Neural cell (in vitro differentiated cells): ENCODE data around the gene BNIP5. TPM values are rescaled to one million over a fixed set of nuclear protein-coding genes. Genes with fewer than 3 reads are reported as not detected.

Experiments
- H2AFZ ChIP-seq: fragments of 200-600, 300-800 bp; sonication (generic), shearing (Covaris generic); 2 replicates; pipeline ENCODE4 v1.6.0; 2014; ENCODE audit warnings: low read depth, mild to moderate bottlenecking, antibody characterized with exemption, low read length, moderate library complexity
- H3F3A ChIP-seq: fragments of 200-600 bp; shearing (Covaris generic); 2 replicates; pipeline ENCODE4 v1.6.1; 2016; ENCODE audit warnings: mild to moderate bottlenecking, moderate library complexity, mixed read lengths, antibody characterized with exemption, low read length; ENCODE audit not compliant: insufficient read depth, poor library complexity, severe bottlenecking
- H3K27ac ChIP-seq: fragments of 200-600, 300-800 bp; sonication (generic), shearing (Covaris generic); 2 replicates; pipeline ENCODE4 v1.5.1; 2014; ENCODE audit warnings: mild to moderate bottlenecking, low read length, moderate library complexity
- H3K27me3 ChIP-seq: fragments of 300-800, 200-600 bp; sonication (generic), shearing (Covaris generic); 2 replicates; pipeline ENCODE4 v1.6.0; 2014; ENCODE audit warnings: mild to moderate bottlenecking, low read depth, low read length, moderate library complexity; ENCODE audit not compliant: insufficient read depth
- H3K36me3 ChIP-seq: fragments of 300-800, 200-600 bp; sonication (generic), shearing (Covaris generic); 2 replicates; pipeline ENCODE4 v1.5.1; 2014; ENCODE audit warnings: mild to moderate bottlenecking, antibody characterized with exemption, low read length, moderate library complexity; ENCODE audit not compliant: insufficient read depth
- H3K4me2 ChIP-seq: fragments of 300-800, 200-600 bp; sonication (generic), shearing (Covaris generic); 2 replicates; pipeline ENCODE4 v1.6.0; 2014; ENCODE audit warnings: mild to moderate bottlenecking, low read length
- H3K4me3 ChIP-seq: fragments of 300-800, 200-600 bp; sonication (generic), shearing (Covaris generic); 2 replicates; pipeline ENCODE4 v1.5.1; 2014; ENCODE audit warnings: mild to moderate bottlenecking, low read length, moderate library complexity
- H3K79me2 ChIP-seq: fragments of 200-600 bp; shearing (Covaris generic); replicated peaks from 2 replicates; pipeline ENCODE4 v1.6.0; 2014; ENCODE audit warnings: mild to moderate bottlenecking, low read length, moderate library complexity; ENCODE audit not compliant: insufficient read depth
- H3K9ac ChIP-seq: fragments of 300-800, 200-600 bp; sonication (generic), shearing (Covaris generic); 2 replicates; pipeline ENCODE4 v1.6.1; 2016; ENCODE audit warnings: mild to moderate bottlenecking, low read length, mixed read lengths
- H3K9me2 ChIP-seq: fragments of 200-600 bp; shearing (Covaris generic); 2 replicates; pipeline ENCODE4 v1.6.1; 2016; ENCODE audit warnings: mild to moderate bottlenecking, low read length, mixed read lengths; ENCODE audit not compliant: insufficient read depth
- H3K9me3 ChIP-seq: fragments of 200-600, 300-800 bp; sonication (generic), shearing (Covaris generic); 2 replicates; pipeline ENCODE4 v1.6.1; 2016; ENCODE audit warnings: mild to moderate bottlenecking, mixed run types, low read length, moderate library complexity, mixed read lengths
- H4K20me1 ChIP-seq: fragments of 200-600 bp; shearing (Covaris generic); 2 replicates; pipeline ENCODE4 v1.6.1; 2016; ENCODE audit warnings: mild to moderate bottlenecking, mixed run types; ENCODE audit not compliant: insufficient read depth
- CTCF ChIP-seq: fragments of 450-650 bp; IDR thresholded peaks from 2 replicates; pipeline ENCODE4 v1.5.1; 2014; ENCODE audit warnings: antibody characterized with exemption, mild to moderate bottlenecking, moderate library complexity; ENCODE audit not compliant: poor library complexity, severe bottlenecking
- EZH2 ChIP-seq: fragments of 200-600, 300-800 bp; shearing (Covaris generic), sonication (generic); IDR thresholded peaks from 2 replicates; pipeline ENCODE4 v1.6.1; 2014; ENCODE audit warnings: antibody characterized with exemption, low read length, borderline replicate concordance, mild to moderate bottlenecking; ENCODE audit not compliant: insufficient read depth, poor library complexity, severe bottlenecking
- MXI1 ChIP-seq: fragments of 450-650 bp; conservative IDR thresholded peaks from 2 replicates; pipeline ENCODE4 v1.6.1; 2014; ENCODE audit warnings: antibody characterized with exemption, mild to moderate bottlenecking; ENCODE audit not compliant: poor library complexity, severe bottlenecking
- POLR2AphosphoS5 ChIP-seq: IDR thresholded peaks from 2 replicates; pipeline ENCODE4 v1.6.1; 2012
- RAD21 ChIP-seq: fragments of 450-650 bp; conservative IDR thresholded peaks from 2 replicates; pipeline ENCODE4 v1.6.1; 2014; ENCODE audit warnings: antibody characterized with exemption, mild to moderate bottlenecking, moderate library complexity
- TAF1 ChIP-seq: IDR thresholded peaks from 2 replicates; pipeline ENCODE4 v1.6.1; 2012; ENCODE audit warnings: low read depth
- polyA plus RNA-seq: library from polyadenylated mRNA; depleted of rRNA; stranded (reverse); fragments of >200 nt; gene quantifications from 2 replicates; pipeline ENCODE4 v1.2.3, GENCODE V29; 2014
- TF ChIP-seq, protein P1 (sequence below): IDR thresholded peaks from 2 replicates; pipeline ENCODE4 v1.6.1; 2012; ENCODE audit warnings: borderline replicate concordance

BNIP5 gene
- polyA plus RNA-seq, 1 donor from 2014 or later = not detected

GRCh38 chr6:36371211-36371610 is 34.5 kb upstream of the BNIP5 start:
- H3K9me3 ChIP-seq = no peaks in the 10 kb centered on the region
- no peaks in the 10 kb centered on the region for H3F3A ChIP-seq
- no peak overlapping the region for H3K9ac ChIP-seq
- no peak overlapping the region for H3K4me2 ChIP-seq
- no peak overlapping the region for H2AFZ ChIP-seq
- H3K4me3 ChIP-seq = no peak overlapping the region
- H3K27me3 ChIP-seq = no peaks in the 10 kb centered on the region
- H3K9me2 ChIP-seq = no peaks in the 10 kb centered on the region
- H3K27ac ChIP-seq = no peak overlapping the region
- no peaks in the 10 kb centered on the region for H4K20me1 ChIP-seq
- H3K79me2 ChIP-seq = no peaks in the 10 kb centered on the region
- no peaks in the 10 kb centered on the region for H3K36me3 ChIP-seq
- TF ChIP-seq POLR2AphosphoS5 = no peak
- TF ChIP-seq, protein P1, sequence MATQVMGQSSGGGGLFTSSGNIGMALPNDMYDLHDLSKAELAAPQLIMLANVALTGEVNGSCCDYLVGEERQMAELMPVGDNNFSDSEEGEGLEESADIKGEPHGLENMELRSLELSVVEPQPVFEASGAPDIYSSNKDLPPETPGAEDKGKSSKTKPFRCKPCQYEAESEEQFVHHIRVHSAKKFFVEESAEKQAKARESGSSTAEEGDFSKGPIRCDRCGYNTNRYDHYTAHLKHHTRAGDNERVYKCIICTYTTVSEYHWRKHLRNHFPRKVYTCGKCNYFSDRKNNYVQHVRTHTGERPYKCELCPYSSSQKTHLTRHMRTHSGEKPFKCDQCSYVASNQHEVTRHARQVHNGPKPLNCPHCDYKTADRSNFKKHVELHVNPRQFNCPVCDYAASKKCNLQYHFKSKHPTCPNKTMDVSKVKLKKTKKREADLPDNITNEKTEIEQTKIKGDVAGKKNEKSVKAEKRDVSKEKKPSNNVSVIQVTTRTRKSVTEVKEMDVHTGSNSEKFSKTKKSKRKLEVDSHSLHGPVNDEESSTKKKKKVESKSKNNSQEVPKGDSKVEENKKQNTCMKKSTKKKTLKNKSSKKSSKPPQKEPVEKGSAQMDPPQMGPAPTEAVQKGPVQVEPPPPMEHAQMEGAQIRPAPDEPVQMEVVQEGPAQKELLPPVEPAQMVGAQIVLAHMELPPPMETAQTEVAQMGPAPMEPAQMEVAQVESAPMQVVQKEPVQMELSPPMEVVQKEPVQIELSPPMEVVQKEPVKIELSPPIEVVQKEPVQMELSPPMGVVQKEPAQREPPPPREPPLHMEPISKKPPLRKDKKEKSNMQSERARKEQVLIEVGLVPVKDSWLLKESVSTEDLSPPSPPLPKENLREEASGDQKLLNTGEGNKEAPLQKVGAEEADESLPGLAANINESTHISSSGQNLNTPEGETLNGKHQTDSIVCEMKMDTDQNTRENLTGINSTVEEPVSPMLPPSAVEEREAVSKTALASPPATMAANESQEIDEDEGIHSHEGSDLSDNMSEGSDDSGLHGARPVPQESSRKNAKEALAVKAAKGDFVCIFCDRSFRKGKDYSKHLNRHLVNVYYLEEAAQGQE = no peak

- Histone ChIP-seq H3K9me2 (no peaks in the 10 kb centered on the region), H3F3A (no peaks in the 10 kb centered on the region), H4K20me1 (no peaks in the 10 kb centered on the region), H3K36me3 (no peaks in the 10 kb centered on the region), H3K9me3 (no peaks in the 10 kb centered on the region), H3K4me2 (no peak overlapping the region), H3K27me3 (no peaks in the 10 kb centered on the region), H3K27ac (no peak overlapping the region), H3K9ac (no peak overlapping the region), H2AFZ (no peak overlapping the region), H3K79me2 (no peaks in the 10 kb centered on the region), H3K4me3 (no peak overlapping the region)
- no peak for TF ChIP-seq CTCF
- TF ChIP-seq EZH2 = no peak
- no peak for TF ChIP-seq TAF1
These were observed 34.0 kb upstream of the BNIP5 start for GRCh38 chr6:36370638-36371037.

DNA sequence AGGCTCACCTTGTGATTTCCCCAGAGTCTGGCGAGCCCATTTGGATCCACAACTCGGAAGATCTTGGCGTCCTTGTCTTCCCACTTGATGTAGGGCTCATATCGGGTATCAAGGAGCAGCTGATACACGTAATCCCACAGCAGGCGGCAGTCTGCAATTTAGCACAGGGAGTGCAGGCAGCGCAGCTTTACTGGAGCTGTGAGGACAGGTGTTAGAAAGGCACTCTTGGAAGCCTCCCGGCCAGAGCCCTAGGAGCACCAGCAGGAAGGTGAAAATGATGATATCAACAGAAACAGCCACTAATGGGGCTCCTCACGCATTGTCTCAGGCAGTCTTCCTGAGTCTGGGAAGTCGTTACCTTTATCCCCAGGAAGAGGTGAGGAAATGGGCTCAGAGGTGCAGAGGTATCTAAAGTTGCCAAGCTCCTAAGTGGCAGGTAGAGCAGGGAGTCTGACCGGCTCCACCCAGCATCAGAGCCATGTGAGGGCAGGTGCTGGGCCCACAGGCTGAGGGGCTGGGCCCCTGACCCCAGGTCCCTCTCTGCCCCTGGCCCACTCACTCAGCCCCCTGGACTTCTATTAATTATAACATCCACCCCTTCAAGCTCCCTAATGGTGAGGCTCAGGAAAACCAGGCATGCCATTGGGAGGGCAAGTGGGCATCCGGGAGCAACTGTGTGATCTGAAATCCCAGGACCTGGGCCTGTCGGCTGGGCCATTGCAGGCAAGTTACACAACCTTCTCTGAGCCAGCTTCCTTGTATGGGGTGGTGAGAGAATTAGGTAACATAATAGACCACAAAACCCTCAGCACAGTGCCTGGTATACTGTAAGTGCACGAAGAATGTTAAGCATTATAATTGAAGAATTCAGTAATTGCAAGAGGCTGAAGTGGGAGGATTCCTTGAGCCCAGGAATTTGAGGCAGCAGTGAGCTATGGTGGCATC is 32.5 kb upstream of the BNIP5 start:
- Histone ChIP-seq H3K9ac (no peak overlapping the region), H4K20me1 (no peaks in the 10 kb centered on the region), H3K27ac (no peak overlapping the region), H3K4me2 (no peak overlapping the region), H3K4me3 (no peak overlapping the region), H3K36me3 (no peaks in the 10 kb centered on the region), H3K79me2 (no peaks in the 10 kb centered on the region), H2AFZ (no peak overlapping the region), H3F3A (no peaks in the 10 kb centered on the region), H3K27me3 (no peaks in the 10 kb centered on the region), H3K9me3 (no peaks in the 10 kb centered on the region), H3K9me2 (no peaks in the 10 kb centered on the region)
- TF ChIP-seq, protein P1 = no peak
- TF ChIP-seq TAF1 (no peak), RAD21 (no peak), EZH2 (no peak), MXI1 (no peak), POLR2AphosphoS5 (peak; percentile 32)
